GM21528 (cell line): ENCODE results near the gene IL36B.

Source experiments
- ATAC-seq: cut with Tn5 transposase; IDR thresholded peaks from one replicate; pipeline ENCODE4 v1.9.1; 2021; ENCODE audit warnings: mild to moderate bottlenecking, moderate library complexity; ENCODE audit not compliant: unreplicated experiment, low FRiP score

IL36B gene

GRCh38 chr2:113013336-113013661 is 39.4 kb downstream of the IL36B start:
- no peak for ATAC-seq

DNA sequence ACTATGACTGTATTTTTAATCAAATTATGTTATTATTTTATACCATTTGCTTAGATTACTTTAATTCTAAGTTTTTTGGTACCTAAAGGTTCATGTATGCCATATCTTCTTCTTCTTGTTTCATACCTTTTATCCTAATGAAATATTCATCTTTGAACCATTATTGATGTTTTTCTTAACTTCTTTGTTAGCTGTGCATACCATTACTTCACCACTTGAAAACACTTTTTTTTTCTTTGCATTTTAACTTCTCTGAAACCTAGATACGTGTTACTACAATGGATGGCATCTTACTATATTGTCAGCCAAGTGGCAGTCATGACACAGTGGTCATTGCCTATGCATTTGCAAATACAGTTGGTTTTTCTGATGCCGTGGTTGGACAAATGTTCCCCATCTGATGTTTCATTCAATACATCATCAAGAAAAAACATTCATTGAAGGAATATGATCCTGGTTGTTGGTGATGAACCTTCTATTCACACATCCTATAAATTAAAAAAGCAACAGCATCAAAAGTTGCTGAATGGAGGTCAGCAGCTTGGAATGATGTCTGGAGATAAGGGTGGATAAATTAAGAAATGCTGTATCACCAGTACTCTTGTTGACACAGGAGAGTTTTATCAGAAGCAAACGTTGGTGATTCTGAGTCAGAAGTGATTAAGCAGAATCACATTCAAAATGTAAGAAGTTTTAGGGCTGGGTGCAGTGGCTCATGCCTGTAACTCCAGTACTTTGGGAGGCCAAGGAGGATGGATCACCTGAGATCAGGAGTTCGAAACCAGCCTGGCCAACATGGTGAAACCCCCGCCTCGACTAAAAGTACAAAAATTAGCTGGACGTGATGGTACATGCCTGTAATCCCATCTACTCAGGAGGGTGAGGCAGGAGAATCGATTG is 40.0 kb downstream of the IL36B start:
- ATAC-seq, result no peak

DNA sequence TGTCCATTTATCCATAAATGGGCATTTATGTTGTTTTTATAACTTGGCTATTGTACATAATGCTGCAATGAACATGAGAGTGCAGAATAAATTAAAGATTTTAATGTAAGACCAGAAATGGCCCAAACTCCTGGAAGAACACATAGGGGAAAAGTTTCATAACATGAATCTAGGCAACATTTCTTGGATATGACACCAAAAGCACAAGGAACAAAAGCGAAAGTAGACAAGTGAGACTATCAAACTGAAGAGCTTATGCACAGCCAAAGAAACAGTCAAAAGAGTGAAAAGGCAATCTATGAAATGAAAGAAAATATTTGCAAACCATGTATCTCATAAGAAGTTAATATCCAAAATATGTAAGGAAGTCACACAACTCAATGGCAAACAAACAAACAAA is 41.6 kb downstream of the IL36B start:
- no peak for ATAC-seq

- ATAC-seq, result no peak
Measured at GRCh38 chr2:113010088-113010487, 42.6 kb downstream of the IL36B start.

DNA sequence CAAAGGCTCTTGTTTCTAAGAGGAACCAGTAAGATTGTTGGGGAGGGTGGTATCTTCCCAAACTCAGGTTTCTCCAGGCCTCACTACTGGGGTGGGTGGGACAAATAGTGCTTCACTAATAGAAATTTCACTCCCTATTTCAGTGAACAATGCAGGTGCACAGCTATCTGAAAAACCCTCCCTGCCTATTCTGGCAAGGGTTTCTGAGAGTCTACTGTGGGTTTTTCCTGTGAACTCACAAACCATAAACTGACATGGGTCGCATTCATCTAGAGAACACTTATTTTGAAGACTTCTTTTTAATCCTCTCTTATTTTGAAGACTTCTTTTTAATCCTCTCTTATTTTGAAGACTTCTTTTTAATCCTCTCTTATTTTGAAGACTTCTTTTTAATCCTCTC is 43.0 kb downstream of the IL36B start:
- no peak for ATAC-seq

GRCh38 chr2:113007250-113007649 is 45.4 kb downstream of the IL36B start:
- ATAC-seq, result no peak

GRCh38 chr2:113005030-113005509 is 47.6 kb downstream of the IL36B start, which contains the start of gene IL36A:
IL36A (plus strand) TSS chr2:113005459; CDS start chr2:113005872, 413 bp downstream.
- no peak for ATAC-seq

DNA sequence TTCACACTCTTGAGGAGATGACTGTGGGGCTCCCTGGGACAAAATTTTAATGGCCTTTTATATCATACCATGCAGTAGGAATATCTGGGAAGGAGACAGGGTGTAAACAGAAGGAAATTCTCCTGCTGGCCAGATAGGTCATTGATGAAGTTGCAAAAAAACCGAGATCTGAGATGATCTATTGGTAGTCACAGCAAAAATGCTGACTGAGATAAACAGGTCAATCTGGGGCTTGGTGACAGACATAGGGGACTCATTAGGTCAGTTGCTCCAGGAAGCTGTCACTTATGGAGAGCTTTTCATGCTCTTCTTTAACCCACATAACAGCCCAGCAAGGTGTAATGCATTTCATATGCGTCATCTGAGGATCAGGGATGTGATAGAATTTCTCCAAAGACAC is 50.0 kb downstream of the IL36B start:
- ATAC-seq, result no peak

GRCh38 chr2:113000436-113000835 is 52.2 kb downstream of the IL36B start:
- no peak for ATAC-seq

DNA sequence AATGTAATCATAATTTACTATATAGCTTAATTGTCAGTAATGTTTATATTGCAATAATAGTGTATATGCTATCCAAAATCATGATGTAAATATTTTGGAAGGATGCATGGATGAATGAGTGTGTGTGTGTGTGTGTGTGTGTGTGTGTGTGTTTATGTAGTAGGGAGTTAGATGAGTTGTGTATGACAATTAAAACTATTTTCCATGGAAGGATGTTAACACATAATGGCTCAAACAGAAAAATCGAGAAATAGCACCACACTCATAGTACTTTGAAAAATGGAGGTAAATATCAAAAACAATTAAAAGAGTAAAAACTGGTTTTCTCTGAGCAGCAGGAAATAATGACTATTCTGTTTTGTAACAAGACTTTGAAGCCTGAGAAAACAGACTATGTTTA is 55.5 kb downstream of the IL36B start:
- ATAC-seq, result no peak

DNA sequence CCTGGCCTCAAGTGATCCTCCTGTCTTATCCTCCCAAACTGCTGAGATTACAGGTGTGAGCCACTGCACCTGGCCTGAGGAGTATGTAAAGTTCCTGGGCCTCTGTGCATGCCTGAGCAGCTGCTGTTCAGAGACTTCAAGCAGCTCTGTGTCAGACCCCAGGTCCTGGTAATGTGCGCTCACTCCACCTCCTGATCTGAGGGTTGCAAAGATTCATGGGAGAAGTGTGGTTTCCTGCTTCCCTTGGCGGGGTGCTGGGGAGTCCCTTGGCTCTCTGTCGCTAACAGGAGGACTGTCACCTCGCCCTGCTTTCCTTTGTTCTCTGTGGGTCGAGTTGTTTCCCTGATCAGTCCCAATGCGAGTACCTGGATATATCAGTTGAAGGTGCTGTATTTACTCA is 56.0 kb downstream of the IL36B start:
- ATAC-seq, result no peak

DNA sequence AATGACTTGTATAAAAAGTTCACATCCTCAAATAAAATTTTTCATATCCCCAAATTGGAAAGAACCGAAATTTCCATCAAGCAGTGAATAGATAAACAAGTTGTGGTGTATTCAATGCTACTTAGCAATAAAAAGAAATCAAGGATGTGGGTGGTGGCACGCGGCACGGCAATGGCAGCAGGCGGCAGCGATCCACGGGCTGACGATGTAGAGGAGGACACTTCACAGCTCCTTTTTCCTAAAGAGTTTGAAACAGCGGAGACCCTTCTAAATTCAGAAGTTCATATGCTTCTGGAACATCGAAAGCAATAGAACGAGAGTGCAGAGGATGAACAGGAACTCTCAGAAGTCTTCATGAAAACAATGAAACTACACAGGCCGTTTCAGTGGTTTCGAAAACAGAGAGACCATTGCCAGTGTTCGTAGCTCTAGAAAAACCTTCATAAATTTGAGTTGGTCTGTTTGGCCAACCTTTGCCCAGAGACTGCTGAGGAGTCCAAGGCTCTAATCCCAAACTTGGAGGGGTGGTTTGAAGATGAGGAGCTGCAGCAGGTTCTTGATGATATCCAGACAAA is 57.2 kb downstream of the IL36B start:
- ATAC-seq, result no peak

GRCh38 chr2:112994648-112995047 is 58.0 kb downstream of the IL36B start:
- no peak for ATAC-seq

GRCh38 chr2:112993831-112994230 is 58.8 kb downstream of the IL36B start:
- no peak for ATAC-seq

- ATAC-seq, result no peak
Measured at GRCh38 chr2:112989611-112990010, 63.1 kb downstream of the IL36B start.

DNA sequence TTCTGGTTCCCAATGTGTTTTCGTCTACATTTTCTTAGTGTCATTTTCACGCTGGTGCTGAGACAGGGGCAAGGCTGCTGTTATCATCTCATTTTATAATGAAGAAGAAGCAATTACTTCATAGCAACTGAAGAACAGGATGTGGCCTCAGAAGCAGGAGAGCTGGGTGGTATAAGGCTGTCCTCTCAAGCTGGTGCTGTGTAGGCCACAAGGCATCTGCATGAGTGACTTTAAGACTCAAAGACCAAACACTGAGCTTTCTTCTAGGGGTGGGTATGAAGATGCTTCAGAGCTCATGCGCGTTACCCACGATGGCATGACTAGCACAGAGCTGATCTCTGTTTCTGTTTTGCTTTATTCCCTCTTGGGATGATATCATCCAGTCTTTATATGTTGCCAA is 67.6 kb downstream of the IL36B start:
- no peak for ATAC-seq

DNA sequence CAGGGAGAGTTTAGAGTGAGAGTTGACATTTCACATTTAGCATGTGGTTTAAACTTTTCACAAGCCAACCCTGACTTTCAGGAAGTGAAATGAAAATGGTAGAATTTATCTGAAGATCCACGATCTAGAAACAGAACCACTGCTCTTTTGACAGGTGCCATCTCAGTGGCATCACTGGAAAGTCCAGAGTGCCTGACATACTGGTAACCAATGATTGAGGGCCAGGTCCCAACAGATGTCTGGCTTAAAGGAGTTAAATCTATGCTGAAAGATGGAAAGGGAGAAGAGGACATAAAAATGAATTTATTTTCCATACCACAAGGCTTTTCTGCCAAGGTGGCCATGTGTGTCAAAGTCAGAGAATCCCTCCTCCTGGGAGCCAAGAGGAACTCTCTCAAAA is 72.1 kb downstream of the IL36B start:
- ATAC-seq, result no peak

- ATAC-seq, result no peak
Measured at GRCh38 chr2:112979731-112980130, 72.9 kb downstream of the IL36B start.

DNA sequence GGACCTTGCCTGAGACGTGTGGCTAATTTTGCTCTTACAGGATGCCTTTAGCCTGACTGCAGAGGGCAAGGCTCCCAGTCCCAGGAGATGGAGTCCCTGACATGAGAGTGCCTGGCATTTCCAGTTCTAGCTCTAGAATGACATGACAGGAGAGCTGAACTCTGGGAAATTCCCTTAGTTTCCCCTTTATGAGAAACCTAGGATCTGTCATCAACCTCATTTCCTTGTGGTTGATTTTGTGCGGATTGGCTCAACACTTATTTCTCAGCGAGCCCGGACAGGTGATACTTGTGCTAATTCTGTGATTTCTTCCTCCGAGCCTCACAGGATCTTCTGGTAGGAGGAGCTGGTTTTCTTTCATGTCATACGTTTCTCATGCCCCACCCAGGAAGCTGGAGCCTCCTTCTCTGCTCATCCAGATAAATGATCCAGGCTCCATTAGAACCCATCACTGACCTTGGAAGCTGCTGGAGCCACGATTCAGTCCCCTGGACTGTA is 75.1 kb downstream of the IL36B start, which contains the start of gene IL36G:
Gene IL36G, plus strand, starts transcription at position 448 of the 498 bp plus-strand sequence. CDS start 633 bp downstream, outside the sequence.
- ATAC-seq, result no peak
